GM19035 (cell line): Measurements from ENCODE around the gene DSCAM.
"Not testable (repeated sequence)": the region's sequence is repeated elsewhere in the genome, so short reads cannot be mapped to it uniquely, and the experiment has no call there.

Experiments used
- ATAC-seq: cut with Tn5 transposase; IDR thresholded peaks from one replicate; pipeline ENCODE4 v1.9.1; 2021; ENCODE audit not compliant: unreplicated experiment

The DSCAM gene

DNA sequence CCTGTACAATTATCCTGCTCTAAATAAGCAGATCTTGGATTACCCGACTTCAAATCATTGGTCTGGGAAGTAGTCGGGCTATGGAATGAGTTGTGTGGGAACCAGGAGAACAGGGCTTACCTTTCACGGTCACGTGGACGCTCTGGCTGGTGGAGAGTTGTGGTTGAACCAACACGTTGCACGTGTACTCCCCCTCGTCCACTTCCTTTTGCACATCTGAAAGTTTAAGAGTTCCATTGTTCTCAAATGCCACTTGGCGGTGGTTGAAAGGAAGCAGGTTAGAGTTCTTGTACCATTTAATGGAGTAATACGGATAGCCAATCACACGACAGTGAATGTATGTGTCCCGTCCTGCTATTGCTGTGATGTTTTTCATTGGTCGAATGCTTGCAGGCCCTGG lies 509.0 kb downstream of the DSCAM start:
- ATAC-seq, result no peak

DNA sequence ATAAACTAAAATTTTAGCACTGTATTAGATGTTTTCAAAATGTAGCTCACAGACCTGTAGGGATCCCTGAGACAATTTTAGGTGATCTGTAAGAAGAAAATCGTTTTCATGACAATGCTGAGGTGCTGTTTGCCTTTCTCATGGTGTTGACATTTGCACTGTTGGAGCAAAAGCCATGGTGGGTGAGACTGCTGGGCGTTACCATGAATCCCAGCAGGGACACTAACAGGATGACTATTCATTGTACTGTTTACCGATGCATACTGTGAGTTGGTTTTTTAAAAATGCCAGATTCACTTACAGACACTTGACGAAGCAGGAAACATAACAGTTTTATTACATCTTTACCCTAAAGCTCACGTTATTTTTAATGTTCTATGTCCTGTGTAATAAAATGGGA lies 511.3 kb downstream of the DSCAM start:
- no peak for ATAC-seq

DNA sequence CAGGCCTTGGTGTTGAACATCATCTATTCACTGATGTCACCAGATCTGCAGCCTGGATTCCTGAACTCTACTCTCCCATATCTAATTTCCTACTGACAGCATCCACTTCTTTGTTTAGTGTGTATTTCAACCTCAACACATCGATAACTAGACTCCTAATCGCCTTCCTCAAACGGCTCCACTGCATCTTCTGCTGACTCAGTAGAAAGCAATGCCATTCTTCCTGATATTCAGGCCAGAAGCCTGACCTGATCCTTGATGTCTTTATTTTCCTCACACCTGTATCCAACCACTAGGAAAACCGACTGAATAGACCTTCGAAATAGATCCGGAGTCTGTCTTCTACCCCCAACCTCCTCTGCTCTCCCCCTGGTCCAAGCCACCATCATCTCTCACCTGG lies 512.8 kb downstream of the DSCAM start:
- ATAC-seq, result no peak

DNA sequence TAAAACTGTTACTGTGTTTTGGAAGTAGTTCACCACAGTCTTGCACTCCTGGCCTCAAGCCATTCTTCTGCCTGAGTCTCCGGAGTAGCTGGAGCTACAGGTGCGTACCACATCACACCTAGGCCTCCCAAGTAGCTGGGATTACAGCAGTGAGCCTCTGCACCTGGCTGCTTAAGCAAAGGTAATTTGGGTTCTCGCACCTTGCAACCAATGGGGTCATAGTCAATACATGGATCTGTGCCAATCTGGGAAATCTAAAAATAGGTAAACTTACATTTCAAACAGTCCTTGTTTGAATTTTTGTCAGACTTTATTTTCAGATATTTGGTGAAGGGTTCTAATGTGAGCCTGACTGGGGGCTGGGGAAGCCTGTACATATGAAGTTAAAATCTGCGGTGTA lies 513.2 kb downstream of the DSCAM start:
- ATAC-seq, result no peak

DNA sequence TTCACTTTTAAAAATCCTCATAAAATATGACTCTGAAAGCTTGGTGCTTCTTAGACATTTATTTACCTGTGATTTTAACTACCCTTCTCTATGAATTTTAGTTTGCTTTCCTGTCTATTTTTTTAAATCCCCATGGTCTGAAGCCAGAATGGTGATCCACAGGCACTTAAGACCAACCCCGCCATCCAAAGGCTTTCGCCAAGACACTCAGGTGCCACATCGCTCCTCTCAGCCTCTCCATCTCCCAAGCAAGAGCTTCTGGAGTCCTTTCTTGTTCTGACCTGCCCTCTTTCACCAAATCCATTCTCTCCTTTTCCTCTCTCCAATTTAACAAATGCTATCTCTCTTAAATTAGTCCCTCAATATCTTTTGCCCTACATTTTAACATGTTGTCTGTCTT lies 515.2 kb downstream of the DSCAM start:
- ATAC-seq, result no peak

DNA sequence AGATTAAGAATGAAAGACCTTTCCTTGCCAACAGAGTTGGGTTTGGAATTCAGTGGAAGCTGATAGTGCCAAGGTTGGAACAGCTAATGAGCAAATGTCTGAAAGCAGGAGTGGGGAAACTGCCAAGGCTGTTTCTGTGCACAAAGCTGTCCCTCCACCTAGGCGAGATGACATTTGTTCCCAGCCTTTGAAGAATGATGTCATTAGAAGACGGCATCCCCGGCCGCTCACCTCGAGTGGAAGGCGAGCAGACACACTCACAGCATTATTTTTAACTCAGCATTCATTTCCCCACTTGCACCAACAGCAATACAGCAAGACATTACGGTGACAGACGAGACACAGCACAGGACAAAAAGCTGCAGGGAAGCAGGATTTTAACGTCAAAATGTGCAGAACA lies 515.8 kb downstream of the DSCAM start:
- ATAC-seq, result no peak

DNA sequence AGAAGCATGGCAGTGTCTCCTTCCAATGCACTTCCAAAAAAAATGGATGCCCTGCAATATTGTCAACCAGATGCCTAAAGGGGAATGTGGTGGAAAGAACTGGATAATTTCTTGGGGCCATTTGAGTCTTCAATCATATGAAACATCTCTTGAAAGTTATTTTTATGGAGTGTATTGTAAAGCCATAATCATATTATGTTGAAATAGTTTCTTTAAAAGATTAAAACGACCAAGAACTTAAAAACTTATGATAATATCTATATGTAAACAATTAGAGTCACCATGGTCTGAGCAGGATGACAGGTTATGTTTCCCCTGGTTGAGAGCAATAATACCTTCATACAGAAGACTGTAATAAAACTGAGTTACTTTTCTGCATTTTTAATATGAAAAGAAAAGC lies 522.6 kb downstream of the DSCAM start:
- ATAC-seq, result no peak

DNA sequence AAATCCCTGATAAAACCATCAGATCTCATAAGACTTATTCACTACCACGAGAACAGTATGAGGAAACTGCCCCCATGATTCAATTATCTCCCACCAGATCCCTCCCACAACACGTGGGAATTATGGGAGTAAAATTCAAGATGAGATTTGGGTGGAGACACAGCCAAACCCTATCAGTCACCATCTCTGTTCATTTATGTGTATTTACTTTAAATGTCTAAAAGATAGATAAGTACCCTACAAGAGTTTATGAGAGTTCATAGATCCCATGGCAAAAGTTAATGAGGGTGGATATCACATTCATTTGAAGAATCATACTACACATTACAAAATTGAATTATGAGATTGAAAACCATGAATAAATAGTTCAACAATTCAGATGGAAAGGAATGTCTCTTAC lies 526.2 kb downstream of the DSCAM start:
- not testable (repeated sequence) for ATAC-seq

DNA sequence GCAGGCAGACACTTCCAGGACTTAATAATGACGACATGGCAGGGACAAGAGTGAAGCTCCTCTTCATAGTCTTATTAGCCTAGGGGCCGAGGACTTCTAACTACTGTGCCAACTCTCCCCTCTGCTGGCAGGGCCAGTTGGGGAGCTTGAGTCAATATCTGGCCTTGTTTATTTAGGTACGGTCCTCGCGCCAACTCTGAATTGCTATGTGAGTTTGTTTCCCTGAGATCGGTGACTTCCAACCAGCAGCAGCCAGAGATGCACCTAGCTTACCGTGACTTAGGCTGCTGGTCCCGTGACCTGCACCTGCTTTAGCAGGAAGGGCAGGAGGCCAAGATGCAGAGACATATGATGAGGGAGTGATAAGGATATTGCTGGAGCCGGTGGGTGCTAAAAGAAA lies 528.6 kb downstream of the DSCAM start:
- ATAC-seq, result no peak

DNA sequence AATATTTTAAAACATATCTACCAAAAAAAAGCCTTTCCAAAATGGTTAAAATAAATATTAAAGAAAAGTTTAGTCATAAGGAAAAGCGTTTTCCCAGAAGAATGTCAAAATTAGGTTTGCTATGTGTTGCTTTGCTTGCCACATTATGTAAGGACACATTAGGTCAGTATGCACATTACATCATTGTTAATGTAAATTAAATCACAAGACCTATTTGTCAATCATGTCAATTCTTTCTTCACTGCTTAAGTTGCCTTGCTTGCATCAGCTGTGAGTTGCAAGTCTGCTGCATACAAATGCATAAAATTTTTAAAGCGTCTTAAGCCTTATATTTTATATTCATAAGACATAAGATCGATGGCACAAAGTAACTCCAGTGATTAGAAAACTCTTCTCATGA lies 530.9 kb downstream of the DSCAM start:
- no peak for ATAC-seq

DNA sequence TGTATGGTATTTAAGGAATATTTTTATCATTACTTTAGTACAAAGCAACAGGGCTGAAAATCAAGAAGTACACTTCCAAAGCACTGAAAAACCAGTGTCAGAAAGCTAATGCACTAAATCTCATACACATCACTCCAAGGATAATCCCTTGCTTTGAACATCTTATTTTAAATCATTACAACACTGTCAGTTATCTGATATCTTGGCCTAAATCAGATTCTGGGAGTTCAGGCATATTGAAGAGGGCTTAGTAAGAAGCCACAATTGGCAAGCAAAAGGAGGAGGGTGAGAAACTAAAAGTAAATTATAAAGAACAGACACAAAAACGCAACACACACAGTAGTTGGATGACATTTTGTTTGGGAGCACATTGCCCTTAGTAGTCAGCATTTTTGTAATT lies 531.3 kb downstream of the DSCAM start:
- no peak for ATAC-seq

DNA sequence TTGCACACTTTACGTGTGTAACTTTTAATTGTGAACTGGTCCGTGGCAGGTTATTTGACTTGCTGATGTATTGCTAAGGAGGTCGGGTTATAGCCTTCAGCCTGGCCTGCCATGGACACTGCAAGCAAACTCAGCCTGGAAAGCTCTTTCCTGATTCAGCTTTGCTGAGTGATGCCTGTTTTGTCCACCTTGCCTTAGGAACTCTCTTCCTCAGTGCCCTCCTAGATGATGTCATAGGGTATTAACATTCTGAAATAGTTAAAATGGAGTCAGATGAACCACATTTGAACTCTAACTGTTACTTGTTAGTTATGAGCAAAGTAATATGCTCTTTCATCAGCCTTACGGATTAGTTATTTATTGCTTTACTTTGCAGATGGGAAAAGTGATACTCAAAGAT lies 533.7 kb downstream of the DSCAM start:
- ATAC-seq, result no peak

DNA sequence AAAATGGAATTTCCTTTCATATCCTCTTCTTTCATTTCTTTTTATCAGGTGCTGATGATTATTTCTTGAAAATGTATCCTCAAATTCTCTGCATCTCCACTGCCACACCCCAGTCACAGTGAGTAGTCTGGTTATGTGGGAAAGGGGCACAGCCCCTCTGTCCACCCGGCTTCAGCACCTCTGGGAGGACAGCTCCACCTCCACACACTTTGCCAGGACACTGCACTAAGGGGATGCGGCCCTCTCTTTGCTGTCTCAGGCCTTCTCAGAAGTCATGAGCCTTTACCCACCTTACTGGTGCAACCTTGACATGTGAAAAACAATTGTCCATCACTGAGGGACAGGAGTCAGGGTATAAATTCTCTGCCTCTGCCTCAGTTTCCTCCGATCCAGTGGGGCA lies 546.7 kb downstream of the DSCAM start:
- no peak for ATAC-seq

DNA sequence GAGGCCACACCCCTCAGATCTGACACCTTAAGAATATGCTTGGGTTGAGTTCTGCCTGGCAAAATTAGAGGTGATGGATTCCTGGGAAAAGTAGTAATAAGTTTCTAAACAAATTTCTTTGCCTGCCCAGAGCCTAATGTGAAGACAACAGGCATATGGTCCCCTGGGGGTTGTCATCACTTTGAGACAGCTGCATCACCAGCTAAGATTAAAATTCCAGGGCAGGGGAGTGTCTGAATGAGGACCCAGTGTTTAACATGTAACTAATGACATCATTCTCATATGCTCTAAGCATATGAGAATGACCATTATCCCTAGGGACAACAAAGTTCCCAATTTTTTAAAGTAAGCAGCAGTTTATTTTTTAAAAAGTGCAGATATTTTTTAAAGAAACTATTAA lies 547.5 kb downstream of the DSCAM start:
- no peak for ATAC-seq

DNA sequence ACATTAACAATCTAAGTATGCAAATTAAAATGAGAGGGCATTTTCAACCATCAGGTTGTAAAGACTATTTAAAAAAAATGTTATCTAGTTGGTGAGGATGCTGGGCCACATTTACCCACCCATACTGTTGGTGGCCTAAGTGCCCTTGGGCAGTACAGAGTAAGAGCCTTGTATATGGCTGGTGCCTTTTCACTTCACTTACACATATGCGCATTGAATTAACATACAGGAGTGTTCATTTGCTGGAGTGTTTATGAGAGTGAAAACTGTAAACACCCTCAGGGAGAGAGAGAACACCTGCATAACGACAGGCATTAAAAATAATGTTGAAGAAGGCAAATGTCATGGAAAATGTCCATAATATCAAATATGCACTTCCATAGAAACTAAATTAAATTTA lies 552.6 kb downstream of the DSCAM start:
- ATAC-seq, result no peak

DNA sequence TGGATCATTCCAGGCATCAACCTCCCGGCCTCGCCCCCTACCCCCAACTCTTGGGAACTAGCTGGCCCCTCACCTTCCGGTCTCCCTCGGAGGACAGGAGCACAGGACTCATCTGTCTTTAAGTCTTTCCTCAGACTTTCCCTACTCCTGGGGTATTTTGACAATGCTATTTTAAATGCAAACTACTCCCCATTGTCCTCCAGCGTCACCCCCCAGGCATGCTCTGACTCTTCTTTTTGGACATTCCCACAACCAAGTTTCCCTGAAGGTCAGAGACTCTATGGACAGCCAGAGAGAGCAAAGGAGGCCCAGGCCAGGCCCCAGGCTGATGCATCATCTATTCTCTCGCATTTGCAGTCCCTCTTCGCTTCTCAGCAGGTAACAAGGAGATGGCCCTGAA lies 555.4 kb downstream of the DSCAM start:
- no peak for ATAC-seq

DNA sequence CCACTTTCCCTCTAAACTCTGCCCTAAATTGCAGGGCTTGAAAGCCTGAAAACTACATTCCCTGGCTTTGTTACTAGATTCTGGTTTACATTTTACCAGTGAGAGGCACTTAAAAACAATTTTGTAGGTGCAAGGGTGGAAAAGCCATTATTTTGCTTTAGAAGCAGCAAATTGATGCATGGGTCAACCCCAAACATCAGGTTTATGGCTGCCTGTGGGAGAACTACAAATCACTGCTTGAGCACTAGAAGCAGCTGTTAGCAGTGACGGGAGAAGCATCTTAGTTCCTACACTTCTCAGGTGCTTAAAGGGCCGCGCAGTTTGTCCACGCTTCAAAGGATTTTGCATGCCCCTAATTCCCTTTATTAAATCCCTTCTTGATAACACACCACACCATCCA lies 562.5 kb downstream of the DSCAM start:
- ATAC-seq, result no peak

DNA sequence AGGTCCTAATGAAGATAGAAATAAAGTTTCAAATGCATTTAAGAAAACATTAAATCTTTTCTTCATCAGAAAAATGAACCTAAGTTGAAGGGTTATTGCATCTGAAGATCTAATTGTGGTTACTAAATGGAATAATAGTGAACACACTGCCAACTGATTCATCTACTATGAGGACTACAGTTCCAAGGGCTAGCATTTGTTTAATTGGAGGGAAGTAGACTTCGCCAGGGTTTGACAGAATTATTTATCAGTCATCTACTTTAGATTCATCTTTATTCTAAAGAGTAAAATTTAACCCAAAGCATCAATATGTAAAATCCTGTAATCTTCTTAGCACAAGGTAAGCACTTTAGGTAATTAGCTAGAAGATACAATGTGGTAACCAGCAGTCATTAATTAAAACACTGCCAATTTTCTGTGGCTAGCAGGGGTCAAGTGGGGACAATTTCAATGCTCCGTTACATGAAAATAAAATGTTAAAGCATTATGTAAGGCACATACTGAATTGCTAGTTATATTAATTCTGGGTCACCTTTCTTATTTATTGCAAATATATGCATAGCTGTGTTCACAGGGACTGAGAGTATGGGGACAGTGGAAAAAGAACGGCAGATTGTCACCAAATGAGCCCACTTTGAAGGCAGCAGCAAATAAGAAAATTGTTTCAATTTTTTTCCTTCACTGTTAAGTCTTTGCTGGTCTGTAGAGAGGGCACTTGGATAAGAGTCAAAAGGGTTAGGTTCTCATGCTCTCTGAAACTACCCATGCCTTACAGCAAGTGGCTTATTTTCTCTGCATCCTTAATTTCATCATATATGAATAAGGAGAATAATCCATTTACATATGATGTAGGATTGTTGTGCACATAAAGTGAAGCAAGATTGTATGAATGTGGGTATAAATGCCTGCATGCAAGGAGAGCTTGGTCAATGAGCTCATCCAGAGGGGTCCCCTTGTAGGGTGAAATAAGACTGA lies 563.8 kb downstream of the DSCAM start:
- ATAC-seq, result no peak

DNA sequence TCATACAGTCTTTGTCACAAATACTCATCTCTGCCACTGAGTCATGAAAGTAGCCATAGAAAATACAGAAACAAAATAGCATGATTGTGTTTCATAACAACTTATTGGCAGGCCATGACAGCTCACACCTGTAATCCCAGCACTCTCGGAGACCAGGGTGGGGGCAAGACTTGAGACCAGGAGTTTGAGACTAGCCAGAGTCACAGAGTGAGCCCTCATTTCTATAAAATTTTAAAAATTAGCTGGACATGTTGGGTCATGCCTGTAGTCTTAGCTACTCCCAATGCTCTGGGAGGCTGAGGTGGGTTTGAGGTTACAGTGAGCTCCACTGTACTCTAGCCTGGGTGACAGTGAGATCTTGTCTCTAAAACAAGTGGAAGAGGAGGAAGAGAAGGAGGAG lies 568.6 kb downstream of the DSCAM start:
- ATAC-seq, result no peak

DNA sequence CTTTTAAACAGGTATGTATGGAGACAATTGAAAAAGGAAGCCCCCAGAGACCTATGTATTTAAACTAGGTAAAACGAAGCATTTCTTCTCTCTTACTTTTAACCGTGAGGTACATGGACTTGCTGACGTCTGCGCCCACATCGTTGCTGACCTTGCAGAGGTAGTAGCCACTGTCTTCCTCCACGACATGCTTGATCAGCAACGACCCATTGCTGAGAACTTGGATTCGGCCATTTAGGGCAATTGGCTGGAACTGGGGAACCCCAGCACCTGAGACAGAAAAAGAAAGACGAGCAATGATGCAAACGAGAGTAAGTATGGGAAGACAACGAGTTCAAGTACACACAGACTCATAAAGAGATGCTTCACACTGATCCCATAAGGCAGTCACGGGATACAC lies 571.0 kb downstream of the DSCAM start:
- ATAC-seq, result no peak

DNA sequence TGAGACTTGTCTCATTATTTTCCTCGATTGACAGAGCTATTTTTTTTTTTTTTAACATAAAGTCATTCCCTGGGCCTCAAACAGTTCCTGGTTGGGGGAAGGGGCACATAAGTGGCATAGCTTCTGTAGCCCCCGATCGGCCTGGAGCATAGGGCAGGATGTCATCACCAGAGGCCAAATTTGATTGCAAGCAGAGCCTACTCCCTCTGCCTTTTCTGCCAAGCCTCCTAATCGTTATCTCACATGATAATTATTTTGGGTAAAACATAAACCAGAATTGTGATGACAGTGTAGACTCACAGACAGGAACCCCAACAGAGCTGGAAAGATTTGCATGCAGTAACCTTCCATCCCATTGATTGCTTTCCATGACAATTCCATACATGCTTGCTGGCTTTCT lies 574.9 kb downstream of the DSCAM start:
- ATAC-seq, result no peak

DNA sequence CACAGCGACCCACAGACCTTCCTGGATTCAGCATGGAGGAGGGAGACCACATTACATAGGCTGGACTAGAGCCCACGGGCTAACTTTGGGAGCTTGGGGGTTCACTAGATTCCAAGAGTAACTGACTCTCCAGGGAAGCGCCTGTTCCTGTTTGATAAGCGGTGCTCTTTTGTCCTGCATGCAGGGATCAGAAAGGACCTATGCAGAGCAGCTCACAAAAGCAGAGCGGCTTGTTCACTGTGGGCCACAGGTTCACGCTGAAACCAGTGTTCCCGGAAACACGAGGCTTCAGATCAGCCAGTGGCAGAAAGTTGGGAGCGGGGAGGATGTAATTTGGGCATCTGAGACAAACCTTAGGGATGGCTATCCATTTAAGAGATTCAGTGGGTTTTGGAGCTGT lies 575.8 kb downstream of the DSCAM start:
- no peak for ATAC-seq

DNA sequence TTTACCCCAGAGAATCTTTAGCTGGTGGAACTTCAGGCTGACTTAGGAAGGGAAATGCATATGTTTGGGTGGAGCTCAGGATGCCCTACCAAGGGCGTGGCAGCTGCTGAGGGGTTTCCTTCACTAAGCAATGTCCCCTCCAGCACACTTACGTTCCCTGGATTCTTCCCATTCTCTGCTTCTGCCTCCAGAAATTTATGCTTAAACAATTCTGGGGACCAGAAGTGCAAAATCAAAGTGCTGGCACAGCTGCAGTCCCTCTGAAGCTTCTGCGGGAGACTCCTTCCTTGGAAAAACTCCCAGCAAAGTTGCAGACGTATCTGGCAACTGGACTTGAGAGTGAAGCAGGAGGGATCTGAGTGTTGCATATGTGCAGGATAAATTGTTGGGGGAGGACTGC lies 576.9 kb downstream of the DSCAM start:
- no peak for ATAC-seq
